ENCODE measurements around the gene RAB17.

The RAB17 gene, protein sequence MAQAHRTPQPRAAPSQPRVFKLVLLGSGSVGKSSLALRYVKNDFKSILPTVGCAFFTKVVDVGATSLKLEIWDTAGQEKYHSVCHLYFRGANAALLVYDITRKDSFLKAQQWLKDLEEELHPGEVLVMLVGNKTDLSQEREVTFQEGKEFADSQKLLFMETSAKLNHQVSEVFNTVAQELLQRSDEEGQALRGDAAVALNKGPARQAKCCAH

DNA sequence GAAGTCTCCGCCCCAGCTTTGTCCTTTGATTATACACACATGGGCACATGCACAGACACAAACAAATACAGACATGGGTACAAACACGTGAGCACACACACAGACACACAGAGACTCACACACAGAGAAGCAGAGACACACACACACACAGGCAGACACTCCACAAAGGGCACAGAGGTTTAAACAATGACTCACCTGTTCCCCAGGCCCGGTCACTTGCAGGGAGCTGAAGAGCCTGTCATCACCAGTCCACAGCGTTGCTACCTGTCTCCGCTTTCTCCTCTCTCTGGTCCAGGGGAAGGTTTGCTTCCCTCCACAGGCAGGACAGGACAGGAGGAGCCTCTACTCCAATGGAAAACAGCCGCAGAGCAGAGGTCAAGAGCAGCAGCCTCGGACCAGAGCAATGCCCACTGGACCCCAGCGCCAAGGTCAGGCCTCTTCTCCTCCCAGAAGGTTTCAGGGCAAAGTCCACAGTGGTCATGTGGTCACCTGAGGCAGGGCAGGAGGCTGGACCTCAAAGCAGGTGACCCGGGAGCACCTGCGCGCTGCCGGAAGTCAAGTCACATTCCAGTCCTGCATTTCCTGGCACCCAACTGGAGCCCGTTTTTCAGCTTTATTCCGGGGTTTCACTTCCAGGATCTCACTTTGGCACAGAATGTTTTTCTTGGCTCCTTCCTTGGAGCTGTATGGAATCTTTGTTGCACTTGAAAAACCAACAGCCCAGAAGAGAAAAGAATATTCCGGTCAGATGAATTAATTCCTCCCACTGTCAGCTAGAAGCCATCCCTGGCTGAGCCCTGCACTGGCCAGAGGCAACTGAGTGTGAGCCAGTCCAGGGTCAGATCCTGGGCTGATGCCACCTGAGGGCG is at the start of gene RAB17:
Gene RAB17, minus strand, starts transcription at position 463 of the 869 bp plus-strand sequence. CDS start 4,580 bp downstream, outside the sequence.
- H3K36me3 ChIP-seq (ENCODE audit: control insufficient read depth, insufficient read depth, low read length): no peaks in the 10 kb centered on the region
- peak within 1 kb of the TSS; percentile 64 for H3K4me3 ChIP-seq (ENCODE audit: low read length)
- H3K4me1 ChIP-seq (ENCODE audit: control insufficient read depth, insufficient read depth, low read length): peaks cover 26% of the 10 kb centered on the region
- no peaks in the 10 kb centered on the region for H3K9me3 ChIP-seq (ENCODE audit: control insufficient read depth, low read length)
- H3K27me3 ChIP-seq (ENCODE audit: control insufficient read depth, insufficient read depth, low read length): no peaks in the 10 kb centered on the region
- peak within 1 kb of the TSS; percentile 68 for H3K9ac ChIP-seq (ENCODE audit: low read length)

DNA sequence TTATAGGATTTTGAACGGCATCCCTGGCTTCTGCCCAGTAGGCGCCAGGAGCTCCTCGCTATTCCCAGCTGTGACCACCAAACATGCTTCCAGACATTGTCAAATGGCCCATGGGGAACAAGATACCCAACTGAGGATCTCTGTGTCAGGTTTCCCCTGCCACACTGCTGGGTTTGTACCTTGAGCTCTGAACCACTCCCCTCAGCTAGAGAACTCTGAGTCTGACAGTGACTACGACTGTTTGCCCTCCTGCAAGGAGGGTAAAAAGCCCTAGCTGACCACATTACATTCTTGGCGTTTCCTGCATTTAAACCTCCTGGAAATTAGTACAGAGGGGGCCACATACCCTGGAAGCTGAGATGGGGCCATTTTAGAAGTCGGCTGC is 49.3 kb upstream of the RAB17 start:
- Histone ChIP-seq H3K27me3 (ENCODE audit: control insufficient read depth, insufficient read depth, low read length) (no peaks in the 10 kb centered on the region), H3K4me1 (ENCODE audit: control insufficient read depth, insufficient read depth, low read length) (no peaks in the 10 kb centered on the region), H3K9me3 (ENCODE audit: control insufficient read depth, low read length) (no peaks in the 10 kb centered on the region), H3K4me3 (ENCODE audit: low read length) (no peak overlapping the region), H3K9ac (ENCODE audit: low read length) (no peak overlapping the region), H3K36me3 (ENCODE audit: control insufficient read depth, insufficient read depth, low read length) (no peaks in the 10 kb centered on the region)

DNA sequence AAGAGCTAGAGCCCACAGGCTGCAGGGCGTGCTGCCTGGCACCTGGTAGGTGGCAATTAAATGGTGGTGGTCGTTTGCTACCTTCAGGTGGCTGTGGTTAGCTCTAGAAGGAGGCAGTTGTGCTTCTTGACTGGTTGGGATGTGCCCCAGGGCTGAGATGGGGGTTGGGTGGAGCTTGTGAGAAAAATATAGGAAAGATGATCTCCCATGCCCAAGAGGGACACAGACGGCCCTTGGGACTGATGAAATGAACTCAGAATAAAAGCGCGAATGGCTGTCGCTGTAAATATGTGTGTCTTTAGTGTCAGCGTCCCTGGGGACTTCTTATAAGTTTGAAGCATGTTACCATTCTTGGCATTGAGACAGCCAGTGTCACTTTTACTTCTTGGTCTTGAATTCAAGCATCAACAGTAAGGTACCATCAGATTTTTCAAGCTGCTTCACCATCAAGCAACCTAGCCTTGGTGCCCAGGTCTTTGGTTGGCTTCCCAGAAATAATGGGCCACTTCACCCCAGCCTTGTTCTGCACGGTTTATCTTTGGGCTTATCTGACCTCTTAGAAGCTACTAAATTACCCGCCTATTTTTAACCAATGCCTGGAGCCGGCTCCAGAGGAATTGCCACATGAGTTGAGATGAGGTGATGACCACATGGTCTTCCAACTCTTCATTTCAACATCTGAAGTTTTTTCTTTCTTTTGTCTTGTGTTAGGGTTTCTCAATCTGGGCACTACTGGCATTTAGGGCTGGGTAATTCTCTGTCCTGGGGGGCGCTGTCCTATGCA is 48.7 kb upstream of the RAB17 start:
- no peaks in the 10 kb centered on the region for H3K9me3 ChIP-seq (ENCODE audit: control insufficient read depth, low read length)
- no peak overlapping the region for H3K9ac ChIP-seq (ENCODE audit: low read length)
- no peaks in the 10 kb centered on the region for H3K36me3 ChIP-seq (ENCODE audit: control insufficient read depth, insufficient read depth, low read length)
- H3K4me1 ChIP-seq (ENCODE audit: control insufficient read depth, insufficient read depth, low read length): no peaks in the 10 kb centered on the region
- no peaks in the 10 kb centered on the region for H3K27me3 ChIP-seq (ENCODE audit: control insufficient read depth, insufficient read depth, low read length)
- H3K4me3 ChIP-seq (ENCODE audit: low read length): no peak overlapping the region

DNA sequence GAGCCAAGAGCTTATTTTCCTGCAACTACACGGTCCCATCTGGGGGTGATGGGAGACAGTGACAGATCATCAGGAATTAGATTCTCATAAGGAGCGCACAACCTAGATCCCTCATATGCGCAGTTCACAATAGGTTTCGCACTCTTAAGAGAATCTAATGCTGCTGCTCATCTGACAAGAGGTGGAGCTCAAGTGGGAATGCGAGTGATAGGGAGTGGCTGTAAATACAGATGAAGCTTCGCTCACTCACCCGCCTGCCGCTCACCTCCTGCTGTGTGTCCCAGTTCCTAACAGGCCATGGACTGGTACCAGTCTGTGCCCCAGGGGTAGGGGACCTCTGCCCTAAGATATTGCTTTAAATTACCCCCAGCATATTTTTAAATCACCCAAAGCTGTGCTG is 47.6 kb upstream of the RAB17 start:
- no peaks in the 10 kb centered on the region for H3K4me1 ChIP-seq (ENCODE audit: control insufficient read depth, insufficient read depth, low read length)
- H3K9me3 ChIP-seq (ENCODE audit: control insufficient read depth, low read length): no peaks in the 10 kb centered on the region
- H3K9ac ChIP-seq (ENCODE audit: low read length): no peak overlapping the region
- H3K27me3 ChIP-seq (ENCODE audit: control insufficient read depth, insufficient read depth, low read length): no peaks in the 10 kb centered on the region
- no peaks in the 10 kb centered on the region for H3K36me3 ChIP-seq (ENCODE audit: control insufficient read depth, insufficient read depth, low read length)
- no peak overlapping the region for H3K4me3 ChIP-seq (ENCODE audit: low read length)

DNA sequence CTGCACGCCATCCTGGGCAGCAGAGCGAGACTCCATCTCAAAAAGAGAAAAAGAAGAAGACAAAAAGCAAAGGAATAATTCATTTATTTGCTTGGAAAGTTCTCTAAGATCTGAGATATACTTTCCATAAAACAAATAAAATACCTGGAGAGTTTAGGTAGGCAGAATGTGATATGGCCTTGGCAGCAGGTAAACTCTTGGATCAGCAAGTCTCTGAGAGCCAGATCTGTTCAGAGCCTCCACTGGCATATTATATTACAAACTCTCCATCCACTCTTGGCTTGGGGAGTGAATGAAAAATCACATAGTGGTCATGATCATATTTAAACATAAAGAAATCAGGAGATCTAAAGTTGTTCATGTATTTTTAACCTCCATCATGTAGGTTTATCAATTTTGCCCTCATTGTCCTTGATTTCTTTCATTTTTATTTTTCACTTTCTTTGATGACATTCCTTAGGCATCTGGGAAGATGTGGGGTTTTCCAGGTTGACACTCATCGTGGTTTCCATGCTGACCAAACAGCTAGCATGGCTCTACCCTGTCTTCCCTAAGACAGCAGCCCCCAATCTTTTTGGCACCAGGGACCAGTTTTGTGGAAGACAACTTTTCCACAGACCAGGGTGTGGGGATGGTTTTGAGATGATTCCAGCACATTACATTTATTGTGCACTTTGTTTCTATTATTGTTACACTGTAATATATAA is 47.0 kb upstream of the RAB17 start:
- H3K27me3 ChIP-seq (ENCODE audit: control insufficient read depth, insufficient read depth, low read length): no peaks in the 10 kb centered on the region
- no peaks in the 10 kb centered on the region for H3K36me3 ChIP-seq (ENCODE audit: control insufficient read depth, insufficient read depth, low read length)
- H3K9ac ChIP-seq (ENCODE audit: low read length): no peak overlapping the region
- H3K9me3 ChIP-seq (ENCODE audit: control insufficient read depth, low read length): no peaks in the 10 kb centered on the region
- H3K4me1 ChIP-seq (ENCODE audit: control insufficient read depth, insufficient read depth, low read length): no peaks in the 10 kb centered on the region
- H3K4me3 ChIP-seq (ENCODE audit: low read length): no peak overlapping the region

DNA sequence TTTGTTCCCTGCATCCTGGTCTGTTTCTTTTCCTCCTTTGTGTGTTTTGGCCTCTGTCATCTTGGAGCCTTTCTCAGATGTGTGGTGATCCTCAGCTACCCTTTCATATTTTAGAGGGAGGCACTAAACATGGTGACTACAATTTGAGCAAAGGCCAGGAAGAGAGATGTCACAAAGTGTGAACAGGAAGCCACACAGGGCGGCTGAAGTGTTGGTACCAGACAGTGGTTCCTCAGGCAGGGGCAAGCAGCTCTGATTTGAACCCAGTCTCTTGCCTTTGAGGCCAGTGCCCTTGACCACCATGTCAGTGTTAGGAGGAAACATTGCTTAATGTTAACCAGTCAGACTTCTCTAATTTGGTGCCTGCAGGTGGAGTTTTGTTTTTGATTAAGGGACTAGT is 46.0 kb upstream of the RAB17 start:
- no peak overlapping the region for H3K4me3 ChIP-seq (ENCODE audit: low read length)
- no peak overlapping the region for H3K9ac ChIP-seq (ENCODE audit: low read length)
- H3K36me3 ChIP-seq (ENCODE audit: control insufficient read depth, insufficient read depth, low read length): no peaks in the 10 kb centered on the region
- H3K4me1 ChIP-seq (ENCODE audit: control insufficient read depth, insufficient read depth, low read length): no peaks in the 10 kb centered on the region
- H3K9me3 ChIP-seq (ENCODE audit: control insufficient read depth, low read length): no peaks in the 10 kb centered on the region
- H3K27me3 ChIP-seq (ENCODE audit: control insufficient read depth, insufficient read depth, low read length): no peaks in the 10 kb centered on the region

DNA sequence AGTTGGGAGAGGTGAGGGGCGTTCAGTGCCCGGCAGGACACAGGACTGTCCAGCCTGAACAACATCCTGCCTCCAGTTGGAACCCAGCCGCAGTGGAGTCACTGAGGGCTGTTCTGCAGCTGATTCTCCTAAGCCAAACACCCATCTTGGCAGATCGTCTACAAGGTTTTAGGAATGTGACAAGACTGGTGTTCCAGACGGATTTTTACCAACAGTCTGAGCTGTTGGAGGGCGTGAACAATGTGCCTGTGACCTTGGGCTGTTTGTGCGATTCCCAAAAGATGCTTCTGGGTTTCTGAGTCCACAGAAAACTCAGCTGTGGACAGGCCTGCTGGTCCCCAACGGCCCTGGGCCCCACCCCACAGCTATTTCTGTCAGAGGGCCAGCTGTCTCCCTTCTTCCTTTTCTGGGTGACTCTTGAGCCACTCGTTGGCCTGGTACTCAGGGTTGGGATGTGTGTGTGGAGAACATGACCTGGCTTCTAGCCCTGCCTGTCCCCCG is 42.6 kb upstream of the RAB17 start:
- Histone ChIP-seq H3K36me3 (ENCODE audit: control insufficient read depth, insufficient read depth, low read length) (no peaks in the 10 kb centered on the region), H3K9me3 (ENCODE audit: control insufficient read depth, low read length) (no peaks in the 10 kb centered on the region), H3K4me3 (ENCODE audit: low read length) (no peak overlapping the region), H3K4me1 (ENCODE audit: control insufficient read depth, insufficient read depth, low read length) (peaks cover 10% of the 10 kb centered on the region), H3K27me3 (ENCODE audit: control insufficient read depth, insufficient read depth, low read length) (peaks cover 8% of the 10 kb centered on the region), H3K9ac (ENCODE audit: low read length) (no peak overlapping the region)

DNA sequence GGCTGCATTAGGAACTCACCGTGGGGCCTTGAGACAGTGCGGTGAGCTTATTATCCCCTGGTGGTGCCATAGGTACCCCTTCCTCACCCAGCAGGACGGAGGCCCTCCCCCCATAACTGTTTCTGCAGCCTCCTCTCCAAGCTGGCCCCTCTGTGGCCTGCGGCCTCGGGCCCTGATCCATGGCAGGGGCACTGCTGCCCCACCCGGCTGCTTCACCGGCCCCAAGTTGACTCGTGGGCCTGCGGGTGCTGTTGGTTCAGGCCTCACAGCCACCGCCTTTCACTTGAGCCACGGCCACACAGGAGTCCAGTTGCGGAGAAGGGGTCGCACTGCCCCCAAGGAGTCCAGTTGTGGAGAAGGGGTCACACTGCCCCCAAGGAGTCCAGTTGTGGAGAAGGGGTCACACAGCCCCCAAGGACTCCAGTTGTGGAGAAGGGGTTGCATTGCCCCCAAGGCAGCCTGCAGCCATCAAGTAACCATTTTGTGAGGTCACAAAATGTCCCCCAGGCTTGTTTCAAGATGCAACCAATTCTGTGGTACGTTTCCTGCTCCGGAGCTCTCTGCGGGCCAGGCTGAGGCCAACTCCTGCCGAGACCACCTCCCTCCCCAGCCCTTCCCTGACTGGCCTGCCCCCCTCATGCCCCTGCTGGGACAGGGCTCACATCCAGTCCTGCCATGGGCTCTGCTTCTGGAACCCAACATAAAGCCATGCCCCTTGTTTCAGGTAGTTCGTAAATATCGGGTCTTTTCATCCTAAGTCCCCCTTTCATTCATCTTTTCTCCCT is 41.5 kb upstream of the RAB17 start:
- H3K27me3 ChIP-seq (ENCODE audit: control insufficient read depth, insufficient read depth, low read length): peaks cover 13% of the 10 kb centered on the region
- no peak overlapping the region for H3K9ac ChIP-seq (ENCODE audit: low read length)
- no peaks in the 10 kb centered on the region for H3K9me3 ChIP-seq (ENCODE audit: control insufficient read depth, low read length)
- H3K4me3 ChIP-seq (ENCODE audit: low read length): no peak overlapping the region
- H3K4me1 ChIP-seq (ENCODE audit: control insufficient read depth, insufficient read depth, low read length): peaks cover 13% of the 10 kb centered on the region
- no peaks in the 10 kb centered on the region for H3K36me3 ChIP-seq (ENCODE audit: control insufficient read depth, insufficient read depth, low read length)

DNA sequence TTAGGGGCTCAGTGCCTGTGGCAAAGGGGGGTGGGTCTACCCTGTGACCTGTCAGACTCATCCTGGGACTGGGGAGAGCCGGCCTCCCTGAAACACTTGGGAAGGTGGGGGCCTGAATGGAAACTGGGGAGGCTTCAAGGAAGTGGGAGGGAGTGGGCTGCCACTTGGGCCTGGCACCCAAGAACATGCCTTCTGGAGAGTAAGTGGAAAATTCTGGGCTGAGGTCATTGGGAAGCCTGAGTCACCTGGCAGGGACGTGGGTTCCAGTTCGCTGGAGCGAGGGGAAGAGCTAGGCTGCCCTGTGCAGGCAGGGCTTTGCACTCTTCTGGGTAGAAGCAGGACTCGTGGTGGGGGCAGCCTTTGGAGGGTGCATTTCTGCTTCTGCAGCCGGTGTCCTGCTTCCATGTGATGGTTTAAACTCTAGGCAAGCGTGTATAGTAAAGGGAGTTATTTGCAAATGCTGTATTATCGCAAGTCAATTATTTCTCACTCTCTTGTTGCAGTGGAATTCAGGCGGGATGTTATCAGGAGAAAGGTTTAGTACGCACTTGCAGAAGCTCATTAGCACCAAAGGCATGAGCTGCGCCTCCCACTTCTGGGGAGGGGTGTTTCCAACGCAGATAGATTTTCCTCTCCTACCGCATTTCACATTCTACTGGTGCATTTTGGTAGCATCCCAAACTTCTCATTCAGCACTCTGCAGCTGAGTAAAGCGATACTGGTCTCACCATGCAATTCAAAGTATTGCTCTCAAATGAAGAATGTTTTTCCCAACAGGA is 40.7 kb upstream of the RAB17 start:
- Histone ChIP-seq H3K36me3 (ENCODE audit: control insufficient read depth, insufficient read depth, low read length) (no peaks in the 10 kb centered on the region), H3K4me3 (ENCODE audit: low read length) (no peak overlapping the region), H3K9me3 (ENCODE audit: control insufficient read depth, low read length) (no peaks in the 10 kb centered on the region), H3K27me3 (ENCODE audit: control insufficient read depth, insufficient read depth, low read length) (peaks cover 18% of the 10 kb centered on the region), H3K4me1 (ENCODE audit: control insufficient read depth, insufficient read depth, low read length) (peaks cover 13% of the 10 kb centered on the region), H3K9ac (ENCODE audit: low read length) (no peak overlapping the region)

DNA sequence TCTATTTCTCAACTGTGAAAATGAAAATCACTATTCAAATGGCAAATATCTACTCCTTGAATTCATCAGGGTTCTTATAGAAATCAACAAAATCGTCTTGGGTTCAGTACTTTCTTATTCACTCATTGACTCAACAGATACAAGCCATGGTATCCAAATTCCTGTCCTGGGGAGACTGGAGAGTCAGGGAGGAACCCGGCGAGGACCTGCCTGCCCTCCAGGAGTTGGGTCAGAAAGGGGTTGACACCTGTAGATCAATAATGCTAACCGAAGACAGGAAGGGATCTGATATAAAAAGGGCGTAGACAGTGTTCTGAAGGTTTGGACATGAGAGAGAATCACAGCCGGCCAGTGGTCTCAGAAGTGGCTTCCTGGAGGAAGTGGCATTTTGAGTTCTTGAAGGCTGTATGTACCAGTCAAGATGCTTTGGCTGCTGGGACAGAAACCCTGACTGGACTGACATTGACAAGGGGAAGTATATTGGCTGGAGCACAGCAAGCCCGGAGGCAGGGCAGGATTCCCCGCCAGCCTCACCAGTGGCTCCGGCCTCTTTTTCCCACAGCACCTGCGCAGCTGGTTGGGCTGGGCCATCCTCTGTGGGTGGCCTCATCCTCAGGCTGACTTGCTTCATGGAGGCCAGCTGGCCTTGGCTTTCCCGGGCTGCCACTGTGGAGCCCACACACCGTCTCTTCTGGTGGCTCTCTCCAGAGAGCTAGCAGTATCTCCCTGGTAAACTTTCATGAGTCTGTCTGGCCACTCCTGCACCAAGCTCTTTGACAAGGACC is 39.9 kb upstream of the RAB17 start:
- Histone ChIP-seq H3K4me3 (ENCODE audit: low read length) (no peak overlapping the region), H3K4me1 (ENCODE audit: control insufficient read depth, insufficient read depth, low read length) (peaks cover 13% of the 10 kb centered on the region), H3K36me3 (ENCODE audit: control insufficient read depth, insufficient read depth, low read length) (no peaks in the 10 kb centered on the region), H3K27me3 (ENCODE audit: control insufficient read depth, insufficient read depth, low read length) (peaks cover 18% of the 10 kb centered on the region), H3K9ac (ENCODE audit: low read length) (no peak overlapping the region), H3K9me3 (ENCODE audit: control insufficient read depth, low read length) (no peaks in the 10 kb centered on the region)

Data from mucosa of stomach (tissue), 1 donor.